Upper lobe of left lung (tissue), 4 donors: ENCODE data around the gene ZSCAN32.

Source experiments
- POLR2A ChIP-seq, 4 donors: fragments of 450-650 bp; IDR thresholded peaks; one replicate each; pipeline ENCODE4 v1.5.1; 2016 to 2017; ENCODE audit warnings: antibody characterized with exemption in 4 of 4, mild to moderate bottlenecking in 2 of 4
- TF ChIP-seq, protein P1 (sequence below), 6 experiments: fragments of 450-650 bp in 4 of 6; fragments of 200-600 bp in 2 of 6; sonication (generic) in 2 of 6; IDR thresholded peaks; one replicate each; pipeline ENCODE4 v1.5.1; 2016 to 2019; ENCODE audit warnings: antibody characterized with exemption in 6 of 6

GRCh38 chr16:3348547-3349167, 52.1 kb downstream of the ZSCAN32 start:
- TF ChIP-seq, protein P1, sequence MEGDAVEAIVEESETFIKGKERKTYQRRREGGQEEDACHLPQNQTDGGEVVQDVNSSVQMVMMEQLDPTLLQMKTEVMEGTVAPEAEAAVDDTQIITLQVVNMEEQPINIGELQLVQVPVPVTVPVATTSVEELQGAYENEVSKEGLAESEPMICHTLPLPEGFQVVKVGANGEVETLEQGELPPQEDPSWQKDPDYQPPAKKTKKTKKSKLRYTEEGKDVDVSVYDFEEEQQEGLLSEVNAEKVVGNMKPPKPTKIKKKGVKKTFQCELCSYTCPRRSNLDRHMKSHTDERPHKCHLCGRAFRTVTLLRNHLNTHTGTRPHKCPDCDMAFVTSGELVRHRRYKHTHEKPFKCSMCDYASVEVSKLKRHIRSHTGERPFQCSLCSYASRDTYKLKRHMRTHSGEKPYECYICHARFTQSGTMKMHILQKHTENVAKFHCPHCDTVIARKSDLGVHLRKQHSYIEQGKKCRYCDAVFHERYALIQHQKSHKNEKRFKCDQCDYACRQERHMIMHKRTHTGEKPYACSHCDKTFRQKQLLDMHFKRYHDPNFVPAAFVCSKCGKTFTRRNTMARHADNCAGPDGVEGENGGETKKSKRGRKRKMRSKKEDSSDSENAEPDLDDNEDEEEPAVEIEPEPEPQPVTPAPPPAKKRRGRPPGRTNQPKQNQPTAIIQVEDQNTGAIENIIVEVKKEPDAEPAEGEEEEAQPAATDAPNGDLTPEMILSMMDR (IDR thresholded peaks at IDR 0.05): no peak
- no peak for TF ChIP-seq POLR2A (IDR thresholded peaks at IDR 0.05)
